Rectal smooth muscle tissue (tissue), 1 donor: ENCODE measurements around the gene MINDY1.

Experiments used
- H3K27ac ChIP-seq: one replicate; pipeline ENCODE4 v1.7.0; 2013; ENCODE audit warnings: low read depth, low read length, inconsistent platforms
- H3K27me3 ChIP-seq: one replicate; pipeline ENCODE4 v1.7.0; 2013; ENCODE audit warnings: low read length; ENCODE audit not compliant: control insufficient read depth, insufficient read depth
- H3K36me3 ChIP-seq: one replicate; pipeline ENCODE4 v1.7.0; 2013; ENCODE audit warnings: low read length; ENCODE audit not compliant: control insufficient read depth, insufficient read depth
- H3K4me1 ChIP-seq: one replicate; pipeline ENCODE4 v1.7.0; 2013; ENCODE audit warnings: low read length; ENCODE audit not compliant: control insufficient read depth, insufficient read depth
- H3K4me3 ChIP-seq: one replicate; pipeline ENCODE4 v1.7.0; 2013; ENCODE audit warnings: low read length
- H3K9ac ChIP-seq: one replicate; pipeline ENCODE4 v1.7.0; 2013; ENCODE audit warnings: low read length

MINDY1 gene, protein sequence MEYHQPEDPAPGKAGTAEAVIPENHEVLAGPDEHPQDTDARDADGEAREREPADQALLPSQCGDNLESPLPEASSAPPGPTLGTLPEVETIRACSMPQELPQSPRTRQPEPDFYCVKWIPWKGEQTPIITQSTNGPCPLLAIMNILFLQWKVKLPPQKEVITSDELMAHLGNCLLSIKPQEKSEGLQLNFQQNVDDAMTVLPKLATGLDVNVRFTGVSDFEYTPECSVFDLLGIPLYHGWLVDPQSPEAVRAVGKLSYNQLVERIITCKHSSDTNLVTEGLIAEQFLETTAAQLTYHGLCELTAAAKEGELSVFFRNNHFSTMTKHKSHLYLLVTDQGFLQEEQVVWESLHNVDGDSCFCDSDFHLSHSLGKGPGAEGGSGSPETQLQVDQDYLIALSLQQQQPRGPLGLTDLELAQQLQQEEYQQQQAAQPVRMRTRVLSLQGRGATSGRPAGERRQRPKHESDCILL

DNA sequence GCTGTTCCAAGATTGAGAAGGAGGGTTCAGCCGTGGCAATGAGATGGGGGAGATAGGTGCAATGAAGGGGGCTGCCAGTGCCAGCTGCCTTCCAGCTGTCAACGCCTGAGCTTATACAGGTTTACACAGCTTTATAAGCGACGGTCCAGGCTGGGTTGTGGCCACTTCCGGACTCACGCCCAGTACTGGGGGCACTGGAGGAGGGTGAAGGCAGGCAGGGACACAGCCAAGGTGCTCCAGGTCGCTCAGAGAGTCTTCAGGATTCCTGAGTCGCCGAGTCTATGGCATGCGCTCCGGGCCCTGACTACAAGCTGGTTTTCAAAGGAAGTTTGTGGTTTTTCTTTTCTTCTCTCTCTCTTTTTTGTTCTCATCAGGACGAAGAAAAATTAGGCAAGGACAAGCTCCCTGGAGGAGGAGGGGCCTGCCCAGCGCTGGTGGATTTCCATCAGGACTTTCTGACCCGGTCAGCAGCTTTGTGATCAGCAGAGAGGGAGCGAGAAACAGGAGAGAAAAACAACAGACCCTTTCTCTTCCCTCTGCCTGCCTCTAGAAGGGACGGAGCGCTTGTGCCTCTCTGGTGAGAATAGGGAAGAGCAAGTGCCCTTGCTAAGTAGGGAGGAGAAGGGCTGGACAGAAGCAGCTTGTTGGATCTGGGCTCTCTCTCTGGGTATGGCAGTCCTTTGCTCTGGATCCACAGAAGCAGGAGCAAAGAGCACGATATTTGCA lies at the start of gene MINDY1:
MINDY1 (minus strand) TSS at position 576 of the 726 bp plus-strand sequence. CDS start 4,285 bp downstream, outside the sequence.
- Histone ChIP-seq H3K36me3 (peaks cover 2% of the 10 kb centered on the region), H3K9ac (peak within 1 kb of the TSS; percentile 52), H3K4me3 (peak within 1 kb of the TSS; percentile 74), H3K27me3 (no peaks in the 10 kb centered on the region), H3K27ac (peak within 1 kb of the TSS; percentile 83), H3K4me1 (peaks cover 16% of the 10 kb centered on the region)

DNA sequence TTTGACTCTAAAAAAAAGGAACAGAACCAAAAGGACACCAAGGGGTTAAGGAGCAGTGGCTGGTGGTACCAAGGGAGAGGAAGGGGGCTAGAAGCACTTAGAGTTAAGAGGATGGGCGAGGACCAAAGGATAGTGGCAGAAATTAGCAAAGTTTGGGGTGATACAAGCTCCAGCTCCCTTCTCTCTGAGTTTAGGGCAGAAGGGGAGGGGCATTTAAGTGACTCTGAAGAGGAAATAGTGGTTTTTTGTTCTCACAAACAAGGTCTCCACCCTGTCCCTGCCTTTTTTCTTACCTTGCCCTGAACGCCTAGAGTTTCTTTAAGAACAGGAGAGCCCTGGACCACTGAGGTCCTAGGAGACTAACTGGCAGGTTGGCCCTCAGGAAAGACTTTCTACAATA lies 49.4 kb upstream of the MINDY1 start:
- H3K36me3 ChIP-seq = peaks cover 31% of the 10 kb centered on the region
- no peaks in the 10 kb centered on the region for H3K27me3 ChIP-seq
- no peak overlapping the region for H3K27ac ChIP-seq
- peak overlapping the region; percentile 45 for H3K4me3 ChIP-seq
- peaks cover 7% of the 10 kb centered on the region for H3K4me1 ChIP-seq
- H3K9ac ChIP-seq = no peak overlapping the region

DNA sequence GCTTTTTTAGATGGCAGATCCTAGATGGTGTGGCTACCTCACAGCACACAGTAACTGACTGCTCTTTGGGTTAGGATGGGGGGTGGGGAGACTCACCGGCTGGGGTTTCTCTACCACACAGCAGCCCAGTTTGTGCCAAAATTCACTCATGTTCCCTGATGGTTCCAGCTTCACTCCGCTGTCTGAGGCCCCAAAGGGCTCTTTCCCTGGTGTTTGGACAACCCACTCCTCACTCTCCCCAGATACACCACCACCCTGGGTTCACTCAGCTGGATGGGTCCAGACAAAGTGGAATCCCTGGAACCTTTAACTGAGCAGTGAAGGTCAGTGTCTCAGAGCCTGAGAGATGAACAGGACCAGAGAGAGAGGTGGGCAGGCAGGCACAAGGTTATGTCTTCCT lies 48.9 kb upstream of the MINDY1 start:
- H3K36me3 ChIP-seq = peaks cover 31% of the 10 kb centered on the region
- H3K4me3 ChIP-seq = peak overlapping the region; percentile 45
- no peak overlapping the region for H3K9ac ChIP-seq
- no peak overlapping the region for H3K27ac ChIP-seq
- no peaks in the 10 kb centered on the region for H3K27me3 ChIP-seq
- H3K4me1 ChIP-seq = peaks cover 7% of the 10 kb centered on the region

DNA sequence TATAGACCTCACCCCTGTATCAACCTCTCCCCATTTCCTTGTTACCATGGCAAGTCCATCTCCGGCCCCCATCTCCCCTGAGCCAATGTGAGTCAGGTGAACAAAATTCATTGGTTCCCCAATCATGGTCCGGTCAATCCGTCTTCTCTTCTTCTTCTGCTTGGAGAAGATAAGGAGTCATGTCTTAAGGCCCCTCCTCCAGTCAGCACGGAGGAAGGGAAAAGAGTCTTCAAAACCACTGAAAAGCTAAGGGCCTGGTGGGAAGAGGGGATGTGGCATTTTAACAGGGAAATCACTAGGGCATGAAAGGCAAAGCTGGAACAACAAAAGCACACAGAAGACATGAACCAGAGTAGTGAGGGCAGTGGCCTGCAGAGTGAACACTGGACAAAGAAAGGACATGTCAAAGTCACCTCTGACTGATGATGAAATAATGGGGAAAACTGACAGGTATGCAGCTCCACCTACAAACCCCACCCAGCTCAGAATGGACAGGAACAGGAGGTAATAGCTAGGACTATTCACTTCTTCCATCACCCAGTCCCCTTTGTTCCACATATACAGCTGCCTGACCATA lies 48.4 kb upstream of the MINDY1 start:
- Histone ChIP-seq H3K27ac (no peak overlapping the region), H3K9ac (no peak overlapping the region), H3K36me3 (peaks cover 31% of the 10 kb centered on the region), H3K27me3 (no peaks in the 10 kb centered on the region), H3K4me1 (peaks cover 7% of the 10 kb centered on the region), H3K4me3 (no peak overlapping the region)

DNA sequence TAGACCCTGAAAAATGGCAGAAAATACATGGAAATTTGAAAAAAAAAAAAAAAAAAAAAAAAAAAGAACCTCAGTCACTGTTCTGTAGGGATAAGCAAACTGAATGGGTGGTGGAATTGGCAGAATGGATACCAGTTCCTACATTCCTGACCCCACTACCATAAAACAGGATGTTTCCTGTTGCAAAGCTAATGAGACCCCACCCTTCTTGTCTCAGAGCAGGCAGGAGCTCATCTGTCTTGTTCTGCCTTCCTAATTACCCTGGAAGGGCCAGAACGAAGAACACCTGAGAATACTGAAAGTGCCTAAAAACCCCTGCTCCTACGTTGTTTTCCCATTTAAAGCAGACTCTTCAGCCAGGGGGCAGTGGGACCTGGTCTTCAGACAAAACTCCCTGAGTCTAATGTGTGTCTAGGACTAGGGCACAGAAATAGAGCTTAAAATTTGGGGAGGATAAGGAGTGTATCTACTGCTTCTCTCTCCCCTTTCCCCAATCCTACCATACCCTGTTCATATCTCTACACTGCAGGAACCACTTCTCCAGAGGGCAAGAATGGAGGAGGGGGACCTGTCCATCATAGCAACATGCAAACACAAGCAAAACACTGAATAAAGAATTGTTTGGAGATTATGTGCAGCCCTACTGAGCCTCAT lies 44.8 kb upstream of the MINDY1 start:
- peaks cover 31% of the 10 kb centered on the region for H3K36me3 ChIP-seq

DNA sequence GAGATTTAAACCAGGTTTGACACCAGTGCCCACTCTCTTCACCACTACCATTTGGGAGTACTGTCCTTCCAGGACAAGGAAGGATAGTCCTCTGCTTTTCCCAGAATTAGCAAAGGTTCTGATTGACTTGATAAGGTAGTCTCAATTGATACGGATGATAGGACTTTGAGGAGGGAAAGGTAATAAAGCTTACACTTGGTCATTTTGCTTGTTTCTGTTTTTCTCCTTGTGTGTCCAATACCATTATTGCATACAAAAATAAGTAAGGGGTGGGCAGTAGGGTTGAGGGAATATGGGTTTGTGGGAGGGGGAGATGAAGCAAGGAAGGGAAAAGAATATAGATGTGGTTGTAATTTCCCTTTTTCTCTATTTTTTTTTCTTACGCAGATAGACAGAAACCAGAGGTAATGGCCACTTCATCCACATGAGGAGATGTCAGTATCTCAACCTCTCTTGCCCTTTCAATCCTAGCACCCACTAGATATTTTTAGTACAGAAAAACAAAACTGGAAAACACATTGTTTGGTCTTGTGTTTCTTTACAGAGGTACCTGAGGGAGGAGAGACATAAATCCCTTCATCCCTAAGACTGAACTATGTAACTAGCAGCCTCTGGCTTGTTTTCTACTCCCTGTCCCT lies 43.5 kb upstream of the MINDY1 start:
- peaks cover 25% of the 10 kb centered on the region for H3K36me3 ChIP-seq
- H3K27ac ChIP-seq = no peak overlapping the region
- no peaks in the 10 kb centered on the region for H3K27me3 ChIP-seq
- H3K4me3 ChIP-seq = no peak overlapping the region
- H3K9ac ChIP-seq = no peak overlapping the region
- H3K4me1 ChIP-seq = peaks cover 6% of the 10 kb centered on the region

More for the DNA sequence above, 44.8 kb upstream of the MINDY1 start:
- Histone ChIP-seq H3K4me3 (no peak overlapping the region), H3K9ac (no peak overlapping the region), H3K27ac (no peak overlapping the region), H3K27me3 (no peaks in the 10 kb centered on the region), H3K4me1 (peaks cover 6% of the 10 kb centered on the region)

DNA sequence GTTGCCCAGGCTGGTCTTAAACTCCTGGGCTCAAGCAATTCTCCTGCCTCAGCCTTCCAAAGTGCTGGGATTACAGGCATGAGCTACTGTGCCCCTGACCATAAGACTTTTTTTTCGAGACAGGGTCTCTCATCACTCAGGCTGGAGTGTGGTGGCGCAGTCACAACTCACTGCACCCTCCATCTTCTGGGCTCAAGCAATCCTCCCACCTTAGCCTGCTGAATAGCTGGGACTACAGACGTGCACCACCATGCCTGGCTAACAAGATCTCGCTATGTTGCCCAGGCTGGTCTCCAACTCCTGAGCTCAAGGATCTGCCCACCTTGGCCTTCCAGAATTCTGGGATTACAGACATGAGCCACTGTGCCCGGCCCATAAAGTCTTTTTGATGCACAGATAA lies 42.8 kb upstream of the MINDY1 start:
- no peaks in the 10 kb centered on the region for H3K27me3 ChIP-seq
- H3K36me3 ChIP-seq = peaks cover 20% of the 10 kb centered on the region
- peaks cover 6% of the 10 kb centered on the region for H3K4me1 ChIP-seq
- no peak overlapping the region for H3K4me3 ChIP-seq
- H3K27ac ChIP-seq = no peak overlapping the region
- no peak overlapping the region for H3K9ac ChIP-seq

DNA sequence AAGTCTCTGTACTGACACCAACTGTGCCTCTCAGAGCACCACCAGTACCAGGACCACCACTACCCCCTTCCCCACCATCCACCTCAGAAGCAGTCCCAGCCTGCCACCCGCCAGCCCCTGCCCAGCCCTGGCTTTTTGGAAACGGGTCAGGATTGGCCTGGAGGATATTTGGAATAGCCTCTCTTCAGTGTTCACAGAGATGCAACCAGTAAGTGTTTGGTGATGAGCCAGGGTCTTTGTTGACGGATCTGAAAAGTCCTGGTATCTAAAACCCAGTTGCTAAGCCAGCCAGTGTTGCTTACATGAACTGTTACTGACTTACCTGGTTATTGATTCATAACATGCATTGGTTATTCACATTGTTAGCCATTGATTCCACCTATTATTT lies 41.9 kb upstream of the MINDY1 start:
- Histone ChIP-seq H3K27ac (peak overlapping the region; percentile 91), H3K4me3 (peak overlapping the region; percentile 95), H3K27me3 (no peaks in the 10 kb centered on the region), H3K9ac (no peak overlapping the region), H3K36me3 (peaks cover 12% of the 10 kb centered on the region), H3K4me1 (peaks cover 6% of the 10 kb centered on the region)

DNA sequence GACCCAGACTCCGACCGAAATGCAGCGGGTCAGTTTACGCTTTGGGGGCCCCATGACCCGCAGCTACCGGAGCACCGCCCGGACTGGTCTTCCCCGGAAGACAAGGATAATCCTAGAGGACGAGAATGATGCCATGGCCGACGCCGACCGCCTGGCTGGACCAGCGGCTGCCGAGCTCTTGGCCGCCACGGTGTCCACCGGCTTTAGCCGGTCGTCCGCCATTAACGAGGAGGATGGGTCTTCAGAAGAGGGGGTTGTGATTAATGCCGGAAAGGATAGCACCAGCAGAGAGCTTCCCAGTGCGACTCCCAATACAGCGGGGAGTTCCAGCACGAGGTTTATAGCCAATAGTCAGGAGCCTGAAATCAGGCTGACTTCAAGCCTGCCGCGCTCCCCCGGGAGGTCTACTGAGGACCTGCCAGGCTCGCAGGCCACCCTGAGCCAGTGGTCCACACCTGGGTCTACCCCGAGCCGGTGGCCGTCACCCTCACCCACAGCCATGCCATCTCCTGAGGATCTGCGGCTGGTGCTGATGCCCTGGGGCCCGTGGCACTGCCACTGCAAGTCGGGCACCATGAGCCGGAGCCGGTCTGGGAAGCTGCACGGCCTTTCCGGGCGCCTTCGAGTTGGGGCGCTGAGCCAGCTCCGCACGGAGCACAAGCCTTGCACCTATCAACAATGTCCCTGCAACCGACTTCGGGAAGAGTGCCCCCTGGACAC lies 41.4 kb upstream of the MINDY1 start:
- peak overlapping the region; percentile 91 for H3K27ac ChIP-seq
- peaks cover 6% of the 10 kb centered on the region for H3K4me1 ChIP-seq
- H3K4me3 ChIP-seq = peak overlapping the region; percentile 95
- peaks cover 8% of the 10 kb centered on the region for H3K36me3 ChIP-seq
- no peaks in the 10 kb centered on the region for H3K27me3 ChIP-seq
- H3K9ac ChIP-seq = peak overlapping the region; percentile 85

DNA sequence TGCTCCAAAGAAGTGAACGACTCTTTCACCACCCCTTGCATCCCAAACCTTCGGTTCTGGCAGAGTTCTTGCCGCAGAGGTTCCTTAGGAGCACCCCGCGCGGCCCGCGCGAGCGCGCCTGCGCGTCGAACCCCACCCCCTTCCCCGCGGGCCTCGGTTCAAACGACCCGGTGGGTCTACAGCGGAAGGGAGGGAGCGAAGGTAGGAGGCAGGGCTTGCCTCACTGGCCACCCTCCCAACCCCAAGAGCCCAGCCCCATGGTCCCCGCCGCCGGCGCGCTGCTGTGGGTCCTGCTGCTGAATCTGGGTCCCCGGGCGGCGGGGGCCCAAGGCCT lies 40.9 kb upstream of the MINDY1 start, which contains the start of gene C1orf56:
C1orf56 (plus strand) TSS at position 161 of the 334 bp plus-strand sequence; CDS start at position 258, 97 bp downstream.
- peaks cover 6% of the 10 kb centered on the region for H3K4me1 ChIP-seq
- peaks cover 5% of the 10 kb centered on the region for H3K36me3 ChIP-seq
- peak within 1 kb of the TSS; percentile 95 for H3K4me3 ChIP-seq
- no peaks in the 10 kb centered on the region for H3K27me3 ChIP-seq
- H3K9ac ChIP-seq = peak within 1 kb of the TSS; percentile 85
- peak within 1 kb of the TSS; percentile 91 for H3K27ac ChIP-seq

DNA sequence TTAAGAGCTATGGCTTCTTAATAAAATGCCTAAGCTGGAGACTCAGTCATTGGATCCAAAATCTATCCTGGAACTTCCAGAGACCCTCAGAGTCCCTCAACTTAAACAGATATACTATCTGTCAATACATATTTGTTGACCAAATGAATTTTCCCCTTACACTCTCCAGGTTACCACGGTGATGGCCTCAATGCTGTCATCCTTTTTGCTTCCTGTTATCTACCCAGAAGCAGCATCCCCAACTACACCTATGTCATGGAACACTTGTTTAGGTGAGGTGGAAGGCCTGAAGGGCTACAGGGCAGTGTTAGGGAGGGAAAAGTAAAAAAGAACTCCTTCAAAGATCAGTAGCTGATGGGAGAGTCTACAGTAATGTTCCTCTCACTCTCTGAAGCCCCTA lies 36.5 kb upstream of the MINDY1 start:
- Histone ChIP-seq H3K4me1 (peaks cover 2% of the 10 kb centered on the region), H3K36me3 (no peaks in the 10 kb centered on the region), H3K9ac (no peak overlapping the region), H3K27ac (no peak overlapping the region), H3K27me3 (no peaks in the 10 kb centered on the region), H3K4me3 (no peak overlapping the region)
